Left ventricle myocardium inferior (tissue), 1 donor: ENCODE data around the gene LRRK2. TPM values are rescaled to one million over a fixed set of nuclear protein-coding genes. Genes with fewer than 3 reads are reported as not detected.
A peak's percentile ranks its signal among the peaks of the same experiment; 100 is the strongest.

Experiments used
- DNase-seq: peaks from one replicate; pipeline ENCODE4 v3.0.0-alpha.2; 2020
- H3K27ac ChIP-seq: fragments of 200-600 bp; replicated peaks from 2 replicates; pipeline ENCODE4 v1.8.0; 2021
- H3K27me3 ChIP-seq: fragments of 200-600 bp; 2 replicates; pipeline ENCODE4 v1.8.0; 2021; ENCODE audit warnings: low read depth
- H3K36me3 ChIP-seq: fragments of 200-600 bp; 2 replicates; pipeline ENCODE4 v1.8.0; 2021
- H3K4me1 ChIP-seq: fragments of 200-600 bp; 2 replicates; pipeline ENCODE4 v1.8.0; 2021
- H3K4me3 ChIP-seq: fragments of 200-600 bp; 2 replicates; pipeline ENCODE4 v1.8.0; 2021; ENCODE audit warnings: mild to moderate bottlenecking, moderate library complexity
- H3K9me3 ChIP-seq: fragments of 200-600 bp; replicated peaks from 2 replicates; pipeline ENCODE4 v1.8.0; 2021
- CTCF ChIP-seq: fragments of 200-600 bp; IDR thresholded peaks from 2 replicates; pipeline ENCODE4 v1.8.0; 2021; ENCODE audit warnings: antibody characterized with exemption, mild to moderate bottlenecking, borderline replicate concordance
- intact Hi-C: fragments of 100-400 bp; cut with micrococcal nuclease; formaldehyde crosslinking; loops from one replicate; pipeline ENCODE4 v1.11.0; 2022
- total RNA-seq: library from RNA; stranded (reverse); fragmentation: NEBNext Ultra II Directional; extraction: Animal tissue kit (Norgen Biotek cat#: 25700); gene quantifications from one replicate; pipeline ENCODE4 v1.2.1, GENCODE V29; 2021
- donor health status: DM: no; HTN: yes; CAD: no; lungs with severe emphysema.

LRRK2 gene
- total RNA-seq, 1 donor from 2014 or later = 6.7 TPM

GRCh38 chr12:40344312-40344711, 119.5 kb downstream of the LRRK2 start:
- H3K27ac ChIP-seq = no peak overlapping the region
- H3K4me3 ChIP-seq = no peak overlapping the region
- H3K27me3 ChIP-seq = no peaks in the 10 kb centered on the region
- intact Hi-C loops = no loop called here
- H3K36me3 ChIP-seq = peaks cover 16% of the 10 kb centered on the region
- DNase-seq = no peak
- no peaks in the 10 kb centered on the region for H3K4me1 ChIP-seq
- no peak for TF ChIP-seq CTCF
- no peaks in the 10 kb centered on the region for H3K9me3 ChIP-seq

GRCh38 chr12:40351976-40352375, 127.2 kb downstream of the LRRK2 start:
- H3K4me3 ChIP-seq = no peak overlapping the region
- no peak for DNase-seq
- intact Hi-C loops = no loop called here
- no peak for TF ChIP-seq CTCF
- peaks cover 7% of the 10 kb centered on the region for H3K4me1 ChIP-seq
- peaks cover 30% of the 10 kb centered on the region for H3K36me3 ChIP-seq
- no peak overlapping the region for H3K27ac ChIP-seq
- H3K27me3 ChIP-seq = no peaks in the 10 kb centered on the region
- H3K9me3 ChIP-seq = no peaks in the 10 kb centered on the region

- intact Hi-C loops = no loop called here
- no peak for DNase-seq
- TF ChIP-seq CTCF = peak; percentile 24
- no peaks in the 10 kb centered on the region for H3K27me3 ChIP-seq
- no peak overlapping the region for H3K27ac ChIP-seq
- peaks cover 6% of the 10 kb centered on the region for H3K9me3 ChIP-seq
- H3K4me3 ChIP-seq = no peak overlapping the region
- no peaks in the 10 kb centered on the region for H3K4me1 ChIP-seq
- H3K36me3 ChIP-seq = no peaks in the 10 kb centered on the region
Measured at GRCh38 chr12:40375076-40375475, 150.3 kb downstream of the LRRK2 start.

- Histone ChIP-seq H3K36me3 (no peaks in the 10 kb centered on the region), H3K9me3 (peaks cover 6% of the 10 kb centered on the region), H3K4me1 (no peaks in the 10 kb centered on the region), H3K4me3 (no peak overlapping the region), H3K27ac (no peak overlapping the region), H3K27me3 (no peaks in the 10 kb centered on the region)
- no peak for TF ChIP-seq CTCF
- intact Hi-C loops = no loop called here
- no peak for DNase-seq
Measured at GRCh38 chr12:40376533-40377267, 151.9 kb downstream of the LRRK2 start.

- no peak for DNase-seq
- no peak for TF ChIP-seq CTCF
Measured at GRCh38 chr12:40378691-40379090, 153.9 kb downstream of the LRRK2 start.

More at GRCh38 chr12:40378691-40379090, 153.9 kb downstream of the LRRK2 start:
- H3K4me1 ChIP-seq = no peaks in the 10 kb centered on the region
- intact Hi-C loops = no loop called here
- no peaks in the 10 kb centered on the region for H3K27me3 ChIP-seq
- no peaks in the 10 kb centered on the region for H3K36me3 ChIP-seq
- H3K27ac ChIP-seq = no peak overlapping the region
- H3K4me3 ChIP-seq = no peak overlapping the region
- H3K9me3 ChIP-seq = peaks cover 6% of the 10 kb centered on the region
